ENCODE results near the gene TPH2.

Gene TPH2

DNA sequence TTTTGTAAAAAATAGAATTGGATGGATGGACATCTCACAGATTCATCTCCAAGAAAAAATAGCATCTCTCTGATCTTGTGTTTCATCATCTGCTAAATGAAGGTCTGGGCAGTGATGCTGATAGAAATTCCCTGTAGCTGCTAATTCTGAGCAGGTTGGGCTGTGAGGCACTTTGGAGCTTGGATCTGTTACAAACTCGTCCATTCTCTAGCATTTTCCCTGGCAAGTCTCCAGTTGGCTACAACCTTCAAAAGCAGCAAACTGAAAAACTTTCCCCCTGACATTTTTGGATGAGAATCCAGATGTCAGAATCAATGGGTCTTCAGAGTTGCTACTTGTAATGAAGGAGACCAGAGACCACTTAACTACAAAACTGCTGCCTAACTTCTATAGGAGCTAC is 72.7 kb downstream of the TPH2 start:
- TF ChIP-seq, protein P1, sequence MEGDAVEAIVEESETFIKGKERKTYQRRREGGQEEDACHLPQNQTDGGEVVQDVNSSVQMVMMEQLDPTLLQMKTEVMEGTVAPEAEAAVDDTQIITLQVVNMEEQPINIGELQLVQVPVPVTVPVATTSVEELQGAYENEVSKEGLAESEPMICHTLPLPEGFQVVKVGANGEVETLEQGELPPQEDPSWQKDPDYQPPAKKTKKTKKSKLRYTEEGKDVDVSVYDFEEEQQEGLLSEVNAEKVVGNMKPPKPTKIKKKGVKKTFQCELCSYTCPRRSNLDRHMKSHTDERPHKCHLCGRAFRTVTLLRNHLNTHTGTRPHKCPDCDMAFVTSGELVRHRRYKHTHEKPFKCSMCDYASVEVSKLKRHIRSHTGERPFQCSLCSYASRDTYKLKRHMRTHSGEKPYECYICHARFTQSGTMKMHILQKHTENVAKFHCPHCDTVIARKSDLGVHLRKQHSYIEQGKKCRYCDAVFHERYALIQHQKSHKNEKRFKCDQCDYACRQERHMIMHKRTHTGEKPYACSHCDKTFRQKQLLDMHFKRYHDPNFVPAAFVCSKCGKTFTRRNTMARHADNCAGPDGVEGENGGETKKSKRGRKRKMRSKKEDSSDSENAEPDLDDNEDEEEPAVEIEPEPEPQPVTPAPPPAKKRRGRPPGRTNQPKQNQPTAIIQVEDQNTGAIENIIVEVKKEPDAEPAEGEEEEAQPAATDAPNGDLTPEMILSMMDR (IDR thresholded peaks at IDR 0.05; ENCODE audit: extremely low read depth, insufficient read depth, missing control alignments) = no peak
- in situ Hi-C loops (cut with MboI; ENCODE audit: low pct_unique_long_range_greater_than_20kb, low sequenced_read_pairs, unreplicated experiment) = no loop called here
- DNase-seq (ENCODE audit: low spot score) = no peak

GRCh38 chr12:72012874-72013273 is 74.2 kb downstream of the TPH2 start:
- TF ChIP-seq, protein P1 (IDR thresholded peaks at IDR 0.05; ENCODE audit: extremely low read depth, insufficient read depth, missing control alignments) = no peak
- no peak for DNase-seq (ENCODE audit: low spot score)
- in situ Hi-C loops (cut with MboI; ENCODE audit: low pct_unique_long_range_greater_than_20kb, low sequenced_read_pairs, unreplicated experiment) = no loop called here

DNA sequence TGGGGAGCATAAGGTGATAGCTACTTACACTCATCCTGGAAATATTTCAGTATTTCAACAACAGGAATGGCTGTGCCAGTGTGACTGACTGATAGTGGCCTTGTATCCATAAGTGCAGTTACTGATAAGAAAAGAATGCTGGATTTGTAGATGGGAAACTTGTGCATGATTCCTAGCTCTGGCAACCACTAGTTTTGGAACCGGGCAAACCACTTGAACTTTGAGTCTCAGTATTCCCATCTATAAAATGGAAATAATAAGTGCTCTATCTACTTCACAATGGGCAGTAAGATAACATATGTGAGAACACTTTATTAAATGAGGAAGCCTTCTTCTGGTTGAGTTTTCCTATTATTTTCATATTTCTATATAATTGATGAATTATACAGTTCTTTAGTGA is 77.2 kb downstream of the TPH2 start:
- DNase-seq (ENCODE audit: low spot score) = no peak
- TF ChIP-seq, protein P1 (IDR thresholded peaks at IDR 0.05; ENCODE audit: extremely low read depth, insufficient read depth, missing control alignments) = no peak
- in situ Hi-C loops (cut with MboI; ENCODE audit: low pct_unique_long_range_greater_than_20kb, low sequenced_read_pairs, unreplicated experiment) = no loop called here

- in situ Hi-C loops (cut with MboI; ENCODE audit: low pct_unique_long_range_greater_than_20kb, low sequenced_read_pairs, unreplicated experiment) = no loop called here
- DNase-seq (ENCODE audit: low spot score) = peak; percentile 52
- TF ChIP-seq, protein P1 (IDR thresholded peaks at IDR 0.05; ENCODE audit: extremely low read depth, insufficient read depth, missing control alignments) = peak; percentile 90
Measured at GRCh38 chr12:72017054-72017651, 78.5 kb downstream of the TPH2 start.

- TF ChIP-seq, protein P1 (IDR thresholded peaks at IDR 0.05; ENCODE audit: extremely low read depth, insufficient read depth, missing control alignments) = no peak
- in situ Hi-C loops (cut with MboI; ENCODE audit: low pct_unique_long_range_greater_than_20kb, low sequenced_read_pairs, unreplicated experiment) = no loop called here
- no peak for DNase-seq (ENCODE audit: low spot score)
Measured at GRCh38 chr12:72018036-72018435, 79.4 kb downstream of the TPH2 start.

GRCh38 chr12:72024613-72025012 is 86.0 kb downstream of the TPH2 start:
- TF ChIP-seq, protein P1 (IDR thresholded peaks at IDR 0.05; ENCODE audit: extremely low read depth, insufficient read depth, missing control alignments) = no peak
- in situ Hi-C loops (cut with MboI; ENCODE audit: low pct_unique_long_range_greater_than_20kb, low sequenced_read_pairs, unreplicated experiment) = no loop called here
- no peak for DNase-seq (ENCODE audit: low spot score)

Measured in GM13977 (cell line).